HG03521 (cell line): Measurements from ENCODE around the gene ATAD3C.
A peak's percentile ranks its signal among the peaks of the same experiment; 100 is the strongest.
"Not testable (repeated sequence)": the region's sequence is repeated elsewhere in the genome, so short reads cannot be mapped to it uniquely, and the experiment has no call there.

ENCODE experiments used
- ATAC-seq: cut with Tn5 transposase; IDR thresholded peaks from one replicate; pipeline ENCODE4 v1.9.1; 2021; ENCODE audit warnings: mild to moderate bottlenecking, moderate library complexity; ENCODE audit not compliant: unreplicated experiment

ATAD3C gene

DNA sequence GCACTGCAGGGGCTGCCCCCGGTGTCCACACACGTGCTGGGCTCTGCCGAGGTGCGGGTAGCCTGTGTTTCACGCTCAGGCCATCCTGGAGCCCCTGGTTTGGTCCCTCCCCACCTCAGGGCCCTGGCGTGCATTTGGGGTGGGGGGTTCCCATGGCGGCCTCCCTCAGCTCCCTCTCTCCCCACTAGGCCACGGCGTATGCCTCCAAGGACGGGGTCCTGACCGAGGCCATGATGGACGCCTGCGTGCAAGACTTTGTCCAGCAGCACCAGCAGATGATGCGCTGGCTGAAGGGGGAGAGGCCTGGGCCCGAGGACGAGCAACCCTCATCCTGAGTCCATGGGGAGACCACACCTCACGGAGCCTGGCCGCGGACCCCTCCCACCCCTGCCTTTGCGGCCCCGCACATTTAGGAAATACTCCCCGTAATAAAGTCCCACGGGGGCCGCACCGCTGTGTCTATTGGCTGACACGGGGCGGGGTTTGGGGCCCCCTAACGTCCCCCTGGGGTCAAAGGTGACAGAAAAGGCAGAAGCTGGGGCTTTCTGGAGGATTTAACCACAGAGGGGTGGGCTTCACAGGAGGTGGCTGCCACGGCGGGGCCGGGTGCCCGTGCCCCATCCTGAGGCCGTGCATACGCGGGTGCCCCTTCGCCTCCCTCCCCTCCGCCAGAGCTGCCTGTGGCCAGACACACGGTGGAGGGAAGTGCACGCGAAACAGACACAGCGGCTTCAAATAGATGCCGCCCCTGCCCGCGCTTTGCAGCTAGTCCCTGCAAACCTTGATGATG is 18.9 kb downstream of the ATAD3C start:
- not testable (repeated sequence) for ATAC-seq

DNA sequence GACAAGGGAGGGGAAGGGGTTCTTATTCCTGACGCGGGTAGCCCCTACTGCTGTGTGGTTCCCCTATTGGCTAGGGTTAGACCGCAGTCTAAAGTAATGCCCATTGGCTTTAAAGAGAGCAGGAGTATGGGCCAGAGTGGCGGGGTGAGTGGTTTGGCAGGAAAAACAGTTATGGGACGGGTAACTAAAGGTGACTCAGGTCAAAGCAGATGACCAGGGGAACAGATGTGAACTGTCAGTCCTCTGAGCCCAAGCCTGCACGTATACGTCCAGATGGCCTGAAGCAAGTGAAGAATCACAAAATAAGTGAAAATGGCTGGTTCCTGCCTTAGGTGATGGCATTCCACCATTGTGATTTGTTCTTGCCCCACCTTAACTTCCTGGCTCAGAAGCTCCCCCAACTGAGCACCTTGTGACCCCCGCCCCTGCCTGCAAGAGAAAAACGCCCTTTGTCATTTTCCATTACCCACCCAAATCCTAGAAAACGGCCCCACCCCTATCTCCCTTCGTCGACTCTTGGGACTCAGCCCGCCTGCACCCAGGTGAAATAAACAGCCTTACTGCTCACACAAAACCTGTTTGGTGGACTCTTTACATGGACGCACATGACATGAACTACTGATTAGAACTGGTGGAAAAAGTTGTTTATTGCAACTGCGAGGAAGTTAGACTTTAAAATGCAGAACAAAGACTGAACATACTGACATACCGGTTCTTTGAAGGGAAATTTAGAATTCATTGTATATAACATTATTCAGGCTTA is 21.3 kb downstream of the ATAD3C start:
- no peak for ATAC-seq

DNA sequence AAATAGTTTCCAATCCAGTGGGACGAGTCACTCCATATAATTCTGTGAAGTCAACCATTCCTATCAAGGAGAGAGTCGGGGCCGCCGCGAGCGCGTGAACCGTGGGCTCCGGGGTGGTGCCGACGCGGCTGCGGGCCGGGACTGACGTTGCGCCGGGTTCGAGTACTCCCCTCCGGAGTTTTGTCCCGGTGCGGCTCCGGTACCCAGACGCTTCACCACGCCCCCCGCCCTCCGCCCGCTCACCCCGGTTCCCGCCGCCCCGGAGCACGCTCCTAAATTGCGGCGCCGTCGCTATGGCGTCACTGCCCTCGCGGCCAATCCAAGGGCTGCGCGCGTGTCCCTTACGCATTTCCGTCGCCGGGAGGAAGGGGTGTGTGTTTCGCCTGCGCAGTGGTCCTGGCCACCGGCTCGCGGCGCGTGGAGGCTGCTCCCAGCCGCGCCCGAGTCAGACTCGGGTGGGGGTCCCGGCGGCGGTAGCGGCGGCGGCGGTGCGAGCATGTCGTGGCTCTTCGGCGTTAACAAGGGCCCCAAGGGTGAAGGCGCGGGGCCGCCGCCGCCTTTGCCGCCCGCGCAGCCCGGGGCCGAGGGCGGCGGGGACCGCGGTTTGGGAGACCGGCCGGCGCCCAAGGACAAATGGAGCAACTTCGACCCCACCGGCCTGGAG is 22.0 kb downstream of the ATAD3C start, which contains the start of gene ATAD3B:
ATAD3B (plus strand) TSS at position 377 of the 664 bp plus-strand sequence; CDS start at position 497, 120 bp downstream.
- ATAC-seq = peak; percentile 94

DNA sequence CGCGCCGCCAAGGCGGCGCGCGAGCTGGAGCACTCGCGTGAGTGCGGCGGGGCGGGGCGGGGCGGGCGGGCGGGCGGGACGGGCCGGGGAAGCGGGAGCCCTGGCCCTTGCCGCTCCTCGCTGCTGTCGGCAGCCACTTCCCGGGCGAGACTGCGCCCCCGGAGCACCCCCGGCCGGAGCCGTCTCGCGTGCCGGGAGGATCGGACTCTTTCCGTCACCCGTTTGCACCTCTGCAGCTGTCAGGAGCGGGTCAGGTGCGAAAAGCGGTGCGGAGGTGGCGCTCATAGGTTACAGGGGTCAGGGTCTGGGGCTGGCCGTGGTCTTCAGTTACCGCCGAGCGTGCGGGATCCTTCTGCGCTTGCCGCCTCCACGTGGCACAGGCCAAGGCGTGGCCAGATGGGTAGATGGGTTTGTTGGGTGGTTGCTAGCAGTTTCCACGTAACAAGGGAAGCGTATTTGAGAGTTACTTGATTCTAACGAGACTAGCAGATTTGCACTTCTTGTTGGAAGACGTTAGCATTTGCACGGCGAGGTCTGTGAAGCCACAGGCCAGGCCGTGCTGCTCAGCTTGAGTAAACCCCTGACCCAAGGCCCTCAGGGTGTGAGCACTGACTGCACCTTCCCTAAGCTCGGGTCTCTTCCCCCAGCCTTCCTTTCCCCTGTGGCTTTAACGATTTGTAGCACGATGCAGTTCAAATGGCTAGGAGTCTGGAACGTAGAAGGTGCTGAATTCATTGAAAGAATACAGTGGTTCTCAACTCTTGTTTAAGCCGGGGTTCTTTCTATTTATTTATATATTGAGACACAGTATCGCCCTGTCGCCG is 22.8 kb downstream of the ATAD3C start:
- ATAC-seq = peak; percentile 10

DNA sequence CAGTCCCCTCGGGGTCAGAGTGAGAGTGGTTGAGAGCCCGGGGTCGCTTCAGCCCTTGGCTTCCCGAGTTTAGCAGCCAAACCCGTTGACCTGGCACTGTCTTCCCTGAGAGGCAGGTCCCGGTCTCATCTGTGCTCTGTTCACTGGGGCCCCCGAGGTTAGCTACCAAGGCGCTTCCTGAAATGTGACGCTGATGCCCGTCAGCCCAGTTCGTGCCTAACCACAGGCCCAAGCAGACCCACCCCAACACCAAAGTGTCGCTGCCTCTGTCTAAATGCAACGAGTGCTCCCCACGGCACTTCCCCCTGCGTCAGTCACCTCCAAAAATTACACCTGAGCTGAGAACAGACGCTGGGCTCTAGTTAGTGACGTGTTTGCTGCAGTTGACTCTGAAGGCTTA is 26.5 kb downstream of the ATAD3C start:
- ATAC-seq = not testable (repeated sequence)

DNA sequence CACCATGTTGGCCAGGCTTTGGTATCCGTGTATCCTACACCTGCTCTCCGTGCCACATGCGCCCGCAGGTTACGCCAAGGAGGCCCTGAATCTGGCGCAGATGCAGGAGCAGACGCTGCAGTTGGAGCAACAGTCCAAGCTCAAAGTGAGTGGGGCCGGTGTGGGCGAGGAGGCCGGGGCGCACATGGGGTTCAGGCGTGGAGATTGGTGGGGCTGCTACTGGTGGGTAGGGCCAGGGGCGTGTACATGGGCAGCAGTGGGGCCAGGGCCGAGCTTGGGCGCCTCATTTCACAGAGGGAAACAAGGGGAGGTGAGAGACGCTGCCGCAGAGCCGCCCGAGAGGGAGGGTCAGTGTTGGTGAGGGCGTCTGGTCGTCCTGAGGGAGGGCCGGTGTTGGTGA is 27.7 kb downstream of the ATAD3C start:
- no peak for ATAC-seq

DNA sequence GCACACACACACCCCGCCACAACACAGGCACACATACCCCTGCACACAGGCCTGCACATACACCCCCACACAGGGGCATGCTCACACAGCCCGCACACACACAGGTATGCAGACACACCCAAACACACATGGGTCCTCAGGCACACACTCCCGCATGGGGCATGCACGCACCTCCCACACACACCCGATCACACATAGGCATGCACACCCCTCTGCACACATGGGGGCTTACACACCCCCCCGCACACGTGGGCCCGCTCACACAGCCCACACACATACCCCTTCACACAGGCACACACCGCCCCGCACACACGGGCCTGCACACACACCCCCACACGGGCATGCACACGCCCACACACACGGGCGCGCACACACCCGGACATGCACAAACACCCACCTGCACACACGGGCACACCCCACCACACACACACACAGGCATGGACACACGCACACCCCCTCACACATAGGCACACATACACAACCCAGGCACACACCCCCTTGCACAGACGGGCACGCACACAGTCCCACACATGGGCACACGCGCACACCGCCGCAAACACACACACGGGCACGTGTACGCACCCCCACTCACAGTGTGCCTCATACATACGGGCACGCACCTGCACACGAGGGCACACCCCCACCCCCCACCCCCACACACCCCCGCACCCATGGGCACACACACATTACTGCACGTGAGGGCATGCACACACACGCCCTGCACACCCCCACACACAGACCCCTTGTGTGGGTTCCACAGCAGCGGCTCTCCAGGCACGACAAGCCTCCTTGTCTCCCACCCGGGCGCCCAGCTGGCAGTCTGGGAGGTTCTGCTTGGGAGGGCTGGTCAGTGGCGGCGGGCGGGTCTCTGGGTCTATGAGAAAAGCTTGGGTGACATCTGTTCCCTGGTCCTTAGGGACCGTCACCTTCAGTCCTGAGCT is 30.3 kb downstream of the ATAD3C start:
- no peak for ATAC-seq

DNA sequence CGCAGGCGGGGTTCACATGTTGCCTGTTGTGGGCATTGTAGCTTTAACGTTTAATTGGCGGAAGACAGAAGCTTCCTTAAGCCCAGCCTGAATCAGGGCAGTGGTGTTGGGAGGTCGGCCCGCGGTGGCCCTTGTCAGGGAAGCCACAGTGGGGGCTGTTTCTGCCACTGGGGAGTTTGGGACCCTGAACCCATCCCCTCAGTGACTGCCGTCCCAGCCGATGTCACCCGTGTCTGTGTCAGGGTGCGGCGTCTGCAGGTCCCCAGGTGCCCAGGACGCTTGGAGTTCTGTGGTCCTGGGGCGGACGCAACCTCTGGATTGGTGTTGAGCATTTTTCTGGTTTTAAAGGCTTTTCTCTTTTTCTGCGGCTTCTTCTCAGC is 31.0 kb downstream of the ATAD3C start:
- not testable (repeated sequence) for ATAC-seq

DNA sequence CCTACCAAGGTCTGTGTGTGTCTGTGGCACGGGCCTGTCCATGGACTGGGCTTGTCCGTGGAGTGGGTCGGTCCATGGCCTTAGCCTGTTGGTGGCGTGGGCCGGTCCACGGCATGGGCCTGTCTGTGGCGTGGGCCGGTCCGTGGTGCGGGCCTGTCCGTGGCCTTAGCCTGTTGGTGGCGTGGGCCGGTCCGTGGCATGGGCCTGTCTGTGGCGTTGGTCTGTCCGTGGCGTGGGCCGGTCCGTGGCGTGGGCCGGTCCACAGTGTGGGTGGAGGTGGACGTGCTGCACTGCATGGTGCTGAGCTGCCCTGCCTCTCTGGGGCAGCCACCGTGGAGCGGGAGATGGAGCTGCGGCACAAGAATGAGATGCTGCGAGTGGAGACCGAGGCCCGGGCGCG is 32.3 kb downstream of the ATAD3C start:
- not testable (repeated sequence) for ATAC-seq

DNA sequence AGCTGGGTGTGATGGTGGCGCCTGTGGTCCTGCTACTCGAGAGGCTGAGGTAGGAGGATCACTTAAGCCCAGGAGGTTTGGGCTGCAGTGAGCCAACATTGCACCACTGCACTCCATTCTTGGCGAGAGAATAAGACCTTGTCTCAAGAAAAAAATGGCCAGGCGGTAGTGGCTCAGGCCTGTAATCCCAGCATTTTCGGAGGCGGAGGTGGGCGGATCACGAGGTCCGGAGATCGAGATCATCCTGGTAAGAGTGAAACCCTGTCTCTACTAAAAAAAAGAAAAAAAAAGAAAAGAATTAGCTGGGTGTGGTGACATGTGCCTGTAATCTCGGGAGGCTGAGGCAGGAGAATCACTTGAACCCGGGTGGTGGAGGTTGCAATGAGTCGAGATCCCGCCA is 33.4 kb downstream of the ATAD3C start:
- no peak for ATAC-seq

DNA sequence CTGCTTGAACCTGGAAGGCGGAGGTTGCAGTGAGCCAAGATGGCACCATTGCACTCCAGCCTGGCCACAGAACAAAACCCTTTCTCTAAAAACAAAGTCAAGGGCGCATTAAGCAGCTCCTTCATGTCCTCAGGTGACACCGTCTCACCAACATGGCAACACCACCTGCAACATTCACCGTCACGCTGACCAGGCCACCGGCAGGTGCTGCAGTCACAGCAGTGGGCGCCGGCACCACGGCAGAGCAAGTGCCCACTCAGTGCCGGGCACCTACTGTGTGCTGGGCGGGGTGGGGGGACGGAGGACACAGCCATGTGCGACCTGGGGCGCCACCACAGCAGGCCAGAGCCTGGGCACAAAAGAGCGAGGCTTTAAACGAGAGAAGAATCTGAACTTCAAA is 34.2 kb downstream of the ATAD3C start:
- no peak for ATAC-seq

DNA sequence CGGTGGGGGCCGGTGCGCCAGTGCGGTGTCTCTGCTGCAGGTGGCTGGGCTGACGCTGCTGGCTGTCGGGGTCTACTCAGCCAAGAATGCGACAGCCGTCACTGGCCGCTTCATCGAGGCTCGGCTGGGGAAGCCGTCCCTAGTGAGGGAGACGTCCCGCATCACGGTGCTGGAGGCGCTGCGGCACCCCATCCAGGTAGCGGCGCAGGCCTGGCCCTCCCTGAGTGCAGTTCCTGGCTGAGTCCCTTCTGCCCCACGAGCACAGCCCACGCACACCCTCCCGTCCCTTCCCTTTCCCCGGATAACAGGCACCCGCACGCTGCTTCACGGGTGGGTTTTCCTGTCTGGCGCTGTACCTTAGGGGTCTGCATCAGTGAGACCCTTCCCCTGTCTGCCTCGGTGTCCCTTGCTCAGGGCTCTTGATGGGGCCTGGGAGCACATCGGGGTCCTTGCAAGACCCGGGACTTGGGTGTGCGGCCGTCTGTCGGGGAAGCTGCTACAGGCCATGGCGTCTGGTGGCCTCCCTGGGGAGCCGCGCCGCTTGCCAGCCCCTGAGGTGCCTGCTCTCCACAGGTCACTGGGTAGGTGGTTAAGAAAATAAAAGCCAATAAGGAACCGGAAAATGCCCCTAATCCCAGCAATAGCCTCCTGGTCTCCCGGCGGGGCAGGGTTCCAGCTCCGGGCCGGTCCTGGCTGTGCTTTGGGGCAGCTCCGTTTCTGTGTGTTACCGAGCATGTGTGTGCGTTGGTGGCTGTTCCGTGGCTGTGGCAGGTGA is 35.7 kb downstream of the ATAD3C start:
- not testable (repeated sequence) for ATAC-seq

DNA sequence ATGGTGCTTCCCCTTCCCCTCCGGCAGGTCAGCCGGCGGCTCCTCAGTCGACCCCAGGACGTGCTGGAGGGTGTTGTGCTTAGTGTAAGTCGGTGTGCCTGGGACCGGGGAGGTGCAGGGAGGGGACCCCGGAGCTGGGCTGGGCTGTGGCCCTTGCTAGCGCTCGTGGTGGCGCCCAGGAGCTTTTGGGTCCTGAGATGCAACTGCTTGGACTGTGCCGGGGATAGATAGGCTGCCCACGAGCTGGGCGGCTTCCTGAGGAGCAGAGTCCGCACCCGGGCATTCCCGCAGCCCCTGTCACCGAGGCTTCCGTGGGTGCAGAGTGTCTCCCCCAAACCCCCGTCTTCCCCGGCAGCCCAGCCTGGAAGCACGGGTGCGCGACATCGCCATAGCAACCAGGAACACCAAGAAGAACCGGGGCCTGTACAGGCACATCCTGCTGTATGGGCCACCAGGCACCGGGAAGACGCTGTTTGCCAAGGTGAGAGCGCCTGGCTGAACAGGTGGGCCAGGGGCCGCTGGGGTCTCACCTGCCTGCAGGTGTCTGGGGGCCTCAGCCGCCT is 36.3 kb downstream of the ATAD3C start:
- not testable (repeated sequence) for ATAC-seq

DNA sequence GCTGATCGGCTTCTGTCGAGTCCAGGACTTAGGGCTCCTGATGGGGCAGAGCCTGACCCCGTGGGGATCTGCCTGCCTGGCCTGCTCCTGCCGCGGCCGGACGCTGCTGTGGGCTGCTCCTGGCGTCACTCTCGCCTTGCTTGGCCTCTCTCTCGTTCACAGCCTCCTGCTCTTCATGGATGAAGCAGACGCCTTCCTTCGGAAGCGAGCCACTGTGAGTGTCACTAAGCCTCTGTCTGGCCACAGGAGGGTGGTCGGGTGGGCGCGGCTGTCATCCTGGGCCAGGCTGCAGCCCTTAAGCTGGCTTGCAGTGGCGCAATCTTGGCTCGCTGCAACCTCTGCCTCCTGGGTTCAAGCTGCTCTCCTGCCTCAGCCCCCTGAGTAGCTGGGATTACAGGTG is 38.2 kb downstream of the ATAD3C start:
- ATAC-seq = no peak

DNA sequence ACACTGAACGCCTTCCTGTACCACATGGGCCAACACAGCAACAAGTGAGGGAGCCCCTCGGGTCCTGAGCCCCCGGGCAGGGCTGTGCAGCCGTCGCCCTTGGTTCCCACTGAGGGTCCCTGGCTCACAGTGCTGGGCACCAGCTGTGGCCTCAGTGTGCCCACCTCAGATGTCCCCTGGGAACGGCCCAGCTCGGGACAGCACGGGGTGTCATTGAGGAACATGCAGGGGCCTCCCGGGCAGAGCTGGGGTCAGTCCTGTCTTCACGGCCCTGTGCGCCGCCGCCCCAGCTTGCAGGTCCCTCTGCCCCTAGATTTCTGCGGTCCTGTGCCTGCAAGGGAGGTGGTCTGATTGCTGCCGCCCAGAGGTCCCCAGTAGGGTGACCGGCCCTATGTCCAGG is 39.7 kb downstream of the ATAD3C start:
- ATAC-seq = no peak

DNA sequence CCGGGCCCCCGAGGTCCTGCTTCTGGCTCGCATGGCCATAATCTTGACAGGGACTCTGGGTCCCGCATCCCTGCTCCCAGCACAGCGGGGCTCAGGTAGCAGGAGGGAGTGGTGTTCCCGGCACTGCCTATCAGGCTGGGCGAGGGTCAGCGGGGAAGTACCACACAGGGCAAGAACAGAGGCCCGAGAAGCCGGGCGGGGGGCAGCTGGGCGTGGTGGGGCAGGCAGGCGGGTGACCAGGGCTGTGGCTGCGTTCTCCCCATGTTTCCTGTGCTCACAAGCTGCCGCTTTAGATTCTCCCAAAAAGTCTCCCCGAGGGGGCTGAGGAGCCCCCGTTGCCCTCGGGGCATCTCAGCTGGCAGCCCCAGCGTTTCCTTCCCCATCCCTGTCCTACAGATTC is 40.4 kb downstream of the ATAD3C start:
- no peak for ATAC-seq

DNA sequence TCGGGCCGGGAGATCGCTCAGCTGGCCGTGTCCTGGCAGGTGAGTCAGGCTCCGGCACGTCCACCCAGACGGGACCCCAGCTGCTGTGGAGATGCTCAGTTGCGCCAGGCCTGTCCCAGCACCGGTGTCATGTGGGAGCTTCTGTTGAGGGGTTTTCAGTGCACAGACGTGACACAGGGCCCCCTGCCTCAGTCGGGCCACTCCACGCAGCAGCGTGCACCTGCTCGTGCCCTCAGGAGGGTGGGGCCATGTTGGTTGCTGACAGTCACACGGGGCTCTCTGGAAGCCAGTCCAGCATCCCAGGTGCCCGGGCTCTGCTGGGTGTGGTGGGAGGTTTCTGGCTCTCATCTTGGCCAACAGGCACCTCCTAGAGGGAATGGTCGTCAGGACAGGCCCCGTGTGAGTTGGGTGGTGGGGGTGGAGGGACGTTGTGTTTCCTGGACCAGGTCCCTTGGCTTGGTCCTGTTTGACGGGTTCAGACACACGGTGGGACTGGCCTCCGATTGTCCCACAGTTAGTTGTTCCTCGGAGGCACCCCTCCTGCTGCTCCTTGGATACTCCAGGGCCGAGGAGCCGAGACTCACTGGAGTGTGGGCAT is 41.2 kb downstream of the ATAD3C start:
- ATAC-seq = no peak

DNA sequence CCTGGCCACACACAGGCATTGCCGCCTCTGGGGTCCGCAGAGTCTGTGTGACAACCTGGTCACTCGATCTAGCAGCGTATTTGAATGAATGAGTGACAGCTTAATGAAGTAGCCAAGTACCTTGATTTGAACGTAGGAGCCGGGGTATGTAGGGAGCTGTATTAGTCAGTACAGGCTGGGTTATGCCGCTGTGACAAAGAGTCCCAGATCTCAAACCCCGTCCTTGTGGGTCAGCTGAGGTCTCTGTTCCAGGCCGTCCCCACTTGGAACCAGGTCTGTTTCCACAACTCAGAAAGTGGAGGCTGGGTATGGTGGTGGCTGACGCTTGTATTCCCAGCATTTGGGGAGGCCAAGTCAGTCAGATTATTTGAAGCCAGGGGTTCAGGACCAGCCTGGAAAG is 42.1 kb downstream of the ATAD3C start:
- ATAC-seq = no peak
